Skeletal muscle tissue (tissue), 4 donors: Measurements from ENCODE around the gene DROSHA. TPM values are rescaled to one million over a fixed set of nuclear protein-coding genes. Genes with fewer than 3 reads are reported as not detected.

Experiments
- H3K27ac ChIP-seq: one replicate; pipeline ENCODE4 v1.7.0; 2013; ENCODE audit warnings: mild to moderate bottlenecking, low read depth, low read length, inconsistent platforms
- H3K27me3 ChIP-seq, 3 donors: one replicate each; pipeline ENCODE4 v1.7.0; 2013; ENCODE audit warnings: low read length in 3 of 3; ENCODE audit not compliant: control insufficient read depth in 3 of 3, insufficient read depth in 3 of 3
- H3K36me3 ChIP-seq, 3 donors: one replicate each; pipeline ENCODE4 v1.7.0; 2013; ENCODE audit warnings: low read length in 3 of 3; ENCODE audit not compliant: control insufficient read depth in 3 of 3, insufficient read depth in 3 of 3
- H3K4me1 ChIP-seq, 3 donors: one replicate each; pipeline ENCODE4 v1.7.0; 2013; ENCODE audit warnings: low read length in 3 of 3, mild to moderate bottlenecking in 3 of 3; ENCODE audit not compliant: control insufficient read depth in 3 of 3, insufficient read depth in 3 of 3
- H3K4me3 ChIP-seq, 3 donors: one replicate each; pipeline ENCODE4 v1.7.0; 2013; ENCODE audit warnings: low read length in 3 of 3
- H3K9ac ChIP-seq, 3 donors: one replicate each; pipeline ENCODE4 v1.7.0; 2013; ENCODE audit warnings: low read length in 3 of 3, mild to moderate bottlenecking in 3 of 3, moderate library complexity in 2 of 3, low read depth in 1 of 3
- H3K9me3 ChIP-seq, 3 donors: one replicate each; pipeline ENCODE4 v1.7.0; 2013; ENCODE audit warnings: low read length in 3 of 3; ENCODE audit not compliant: control insufficient read depth in 3 of 3
- total RNA-seq: library from RNA; depleted of rRNA; stranded (reverse); fragments of >200 nt; gene quantifications from one replicate; pipeline ENCODE4 v1.2.3, GENCODE V29; 2014
- donor health status: Osteomylitis.

Gene DROSHA
- total RNA-seq, 1 donor from 2014 or later, result 67.3 TPM

DNA sequence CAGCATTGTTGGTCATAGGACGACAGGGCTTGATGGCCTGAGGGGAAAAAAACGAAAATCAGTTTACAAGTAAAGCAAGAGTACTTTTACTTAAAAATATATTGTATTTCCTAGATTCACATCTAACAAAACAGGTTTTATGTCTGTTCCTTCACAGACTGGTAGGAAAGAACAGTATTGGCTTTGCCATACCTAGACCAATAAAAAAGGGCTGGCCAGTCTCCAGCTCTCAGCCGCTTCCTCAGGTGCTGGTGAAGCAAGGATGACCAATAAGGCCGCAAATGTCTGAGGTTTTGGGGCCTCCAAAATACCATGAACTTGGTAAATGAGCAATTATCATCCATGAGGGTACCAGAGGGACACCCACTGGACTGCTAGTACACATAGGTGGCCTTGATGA, 36.6 kb downstream of the DROSHA start:
- Histone ChIP-seq H3K9ac (no peak overlapping the region), H3K4me1 (no peaks in the 10 kb centered on the region), H3K4me3 (no peak overlapping the region), H3K27me3 (no peaks in the 10 kb centered on the region), H3K9me3 (no peaks in the 10 kb centered on the region), H3K36me3 (peaks cover 35 to 61% (median 60%) of the 10 kb centered on the region in 3 donors), H3K27ac (no peak overlapping the region)

DNA sequence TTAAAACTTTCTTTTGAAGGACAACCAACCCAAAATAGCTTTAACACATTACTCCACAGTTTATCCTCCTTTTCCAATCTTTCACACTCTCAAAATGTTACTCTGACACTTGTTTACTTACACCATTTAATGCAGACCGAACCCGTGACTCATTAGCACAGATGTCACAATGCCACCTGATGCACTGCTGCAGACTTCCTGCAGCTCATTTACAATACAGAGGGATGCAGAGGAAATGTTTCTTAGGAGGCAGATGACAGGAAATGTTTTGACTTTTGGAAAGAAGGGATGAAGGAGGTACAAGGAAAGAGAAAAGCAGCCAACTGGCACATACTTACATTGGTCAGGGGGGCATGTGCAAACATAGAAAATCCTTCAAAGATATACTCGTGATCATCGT, 39.0 kb downstream of the DROSHA start:
- H3K9ac ChIP-seq, result no peak overlapping the region
- no peaks in the 10 kb centered on the region for H3K4me1 ChIP-seq
- H3K4me3 ChIP-seq, result no peak overlapping the region
- H3K36me3 ChIP-seq, result peaks cover 24 to 57% (median 43%) of the 10 kb centered on the region in 3 donors
- H3K9me3 ChIP-seq, result no peaks in the 10 kb centered on the region
- H3K27ac ChIP-seq, result no peak overlapping the region
- H3K27me3 ChIP-seq, result no peaks in the 10 kb centered on the region

DNA sequence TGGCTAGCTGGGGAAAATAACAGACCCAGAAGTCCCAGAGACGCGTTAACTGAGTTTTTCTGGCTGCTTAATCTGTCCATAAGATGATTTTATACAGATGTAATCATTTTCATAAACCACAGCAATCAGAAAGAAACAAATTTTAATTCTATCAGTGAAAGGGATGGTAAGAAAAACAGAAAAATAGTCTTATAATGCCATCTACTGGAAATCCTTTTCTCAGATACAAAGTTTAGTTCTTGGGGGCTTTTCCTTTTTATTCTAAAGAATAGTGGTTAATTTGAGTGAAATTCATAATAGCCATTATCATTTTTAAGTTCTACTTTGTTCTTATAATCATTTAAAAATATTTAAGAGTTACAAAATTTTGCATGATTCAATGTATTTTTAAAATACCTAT, 44.4 kb downstream of the DROSHA start:
- H3K36me3 ChIP-seq, result peaks cover 3 to 30% (median 6%) of the 10 kb centered on the region in 3 donors

DNA sequence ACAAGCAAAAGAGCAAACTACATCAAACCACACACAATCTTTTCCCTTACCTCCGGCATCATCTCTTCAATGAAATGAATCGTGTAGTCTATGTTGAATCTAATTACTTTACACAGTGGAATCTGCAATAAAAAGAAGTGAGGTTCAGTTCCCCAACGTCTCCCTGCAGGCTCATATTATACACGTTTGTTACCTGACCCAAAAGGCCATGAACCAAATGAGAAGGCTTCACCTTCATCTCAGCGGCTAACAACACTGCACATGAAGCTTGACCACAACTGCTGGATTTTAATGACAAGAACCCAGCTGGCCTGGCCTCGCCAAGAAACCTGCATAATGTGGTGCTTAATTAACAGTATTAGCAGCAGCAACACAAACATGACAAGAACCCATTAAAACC, 45.5 kb downstream of the DROSHA start:
- H3K9me3 ChIP-seq, result no peaks in the 10 kb centered on the region
- peak overlapping the region in 1 of 3 donors; percentile 10 for H3K9ac ChIP-seq
- H3K4me1 ChIP-seq, result peaks cover 5 to 13% (median 9%) of the 10 kb centered on the region in 3 donors
- H3K4me3 ChIP-seq, result no peak overlapping the region
- no peak overlapping the region for H3K27ac ChIP-seq
- peaks cover 8 to 38% (median 13%) of the 10 kb centered on the region in 3 donors for H3K36me3 ChIP-seq
- no peaks in the 10 kb centered on the region for H3K27me3 ChIP-seq

More for the DNA sequence above, 44.4 kb downstream of the DROSHA start:
- Histone ChIP-seq H3K9me3 (no peaks in the 10 kb centered on the region), H3K9ac (no peak overlapping the region), H3K4me1 (peaks cover 5 to 13% (median 9%) of the 10 kb centered on the region in 3 donors), H3K27me3 (no peaks in the 10 kb centered on the region), H3K4me3 (no peak overlapping the region), H3K27ac (no peak overlapping the region)

DNA sequence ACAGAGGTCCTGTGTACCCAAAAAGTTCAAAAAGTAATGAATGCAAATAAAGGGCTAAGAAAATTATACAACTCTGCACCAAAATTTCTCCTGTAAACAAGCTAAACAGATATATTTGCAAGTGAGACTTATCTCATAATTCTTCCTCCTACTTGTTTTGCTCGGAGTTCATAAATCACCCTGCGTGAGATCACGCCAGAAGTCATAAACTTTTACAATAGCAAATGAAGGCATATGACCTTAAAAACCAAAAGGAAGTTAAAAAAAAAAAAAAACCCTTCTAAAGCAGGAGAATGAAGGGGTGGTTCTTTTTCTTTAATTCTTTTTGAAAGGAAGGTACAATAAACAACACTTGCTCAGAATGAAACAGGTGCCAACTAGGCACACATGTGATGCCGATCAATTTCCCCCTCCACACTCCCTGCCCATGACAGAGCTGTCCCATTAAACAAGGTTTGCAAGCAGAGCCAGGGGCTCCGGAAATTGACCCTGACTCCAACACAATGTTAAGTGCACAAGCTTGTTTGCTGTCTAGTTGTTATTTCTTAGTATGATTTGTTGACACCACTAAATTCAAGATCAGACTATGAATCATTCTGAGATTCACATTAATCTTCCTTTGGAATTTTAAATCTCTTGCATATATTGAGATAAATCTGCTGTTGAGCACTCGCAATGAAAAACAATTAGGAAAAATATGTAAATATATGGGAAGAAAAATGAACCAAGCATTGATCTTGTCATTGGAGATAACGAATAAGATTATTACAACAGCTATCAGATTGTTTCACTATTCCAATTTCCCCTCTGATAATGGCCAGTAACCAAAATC, 46.3 kb downstream of the DROSHA start:
- peaks cover 8 to 33% (median 13%) of the 10 kb centered on the region in 3 donors for H3K36me3 ChIP-seq
- peak overlapping the region in 2 of 3 donors; percentile 10 to 19 for H3K9ac ChIP-seq
- peaks cover 5 to 13% (median 9%) of the 10 kb centered on the region in 3 donors for H3K4me1 ChIP-seq
- peak overlapping the region in 2 of 3 donors; percentile 23 to 45 for H3K4me3 ChIP-seq
- no peaks in the 10 kb centered on the region for H3K9me3 ChIP-seq
- no peaks in the 10 kb centered on the region for H3K27me3 ChIP-seq
- peak overlapping the region; percentile 34 for H3K27ac ChIP-seq

DNA sequence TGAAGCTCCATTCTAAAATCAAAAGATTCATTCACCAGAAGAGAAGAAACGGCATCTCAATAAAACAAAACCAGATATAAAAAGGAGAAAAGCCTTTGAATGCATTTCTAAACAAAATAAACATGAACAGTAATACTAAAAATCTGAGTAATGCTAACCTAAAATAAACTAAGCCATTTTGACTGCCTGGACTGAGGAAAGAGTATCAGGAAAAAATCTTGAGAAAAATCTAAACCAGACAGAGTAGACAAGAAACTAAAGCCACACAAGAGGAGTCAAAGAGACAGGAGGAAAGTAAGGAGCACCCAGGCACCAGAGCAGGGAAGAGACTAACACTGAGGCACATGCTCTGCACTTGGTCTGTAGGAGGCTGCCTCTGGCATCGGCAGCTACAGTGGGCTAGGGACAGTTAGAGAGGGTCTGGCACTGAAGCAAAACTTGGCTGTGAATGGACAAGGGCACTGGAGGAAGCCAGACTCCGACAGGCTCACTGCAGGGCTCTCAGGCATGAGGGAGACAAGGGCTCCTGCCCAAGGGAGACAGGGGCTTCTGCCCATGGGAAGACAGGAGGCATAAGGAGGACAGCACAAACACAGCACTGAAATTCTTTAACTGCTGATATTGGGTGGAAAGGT, 50.2 kb downstream of the DROSHA start:
- H3K4me1 ChIP-seq, result peaks cover 7 to 13% (median 13%) of the 10 kb centered on the region in 3 donors
- no peak overlapping the region for H3K9ac ChIP-seq
- no peaks in the 10 kb centered on the region for H3K27me3 ChIP-seq
- no peak overlapping the region for H3K27ac ChIP-seq
- H3K9me3 ChIP-seq, result no peaks in the 10 kb centered on the region
- H3K4me3 ChIP-seq, result no peak overlapping the region
- H3K36me3 ChIP-seq, result peaks cover 8 to 21% (median 13%) of the 10 kb centered on the region in 3 donors

DNA sequence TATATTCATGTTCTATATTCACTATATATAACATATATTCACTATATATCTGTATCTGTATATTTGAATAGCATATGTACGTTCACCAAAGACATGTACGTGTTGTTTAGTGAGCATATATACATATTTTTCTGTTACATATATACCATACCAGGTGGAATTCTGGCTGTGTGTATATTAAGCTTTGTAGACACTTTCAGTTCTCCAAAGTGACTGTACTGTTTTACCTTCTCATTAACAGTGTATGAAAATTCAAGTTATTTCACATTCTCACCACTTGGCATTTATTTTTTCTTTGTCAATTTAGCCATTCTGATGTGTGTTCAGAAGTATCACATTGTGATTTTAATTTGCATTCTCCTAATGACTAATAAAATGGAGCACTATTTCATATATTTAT, 52.2 kb downstream of the DROSHA start:
- Histone ChIP-seq H3K9me3 (no peaks in the 10 kb centered on the region), H3K4me1 (peaks cover 0 to 5% (median 5%) of the 10 kb centered on the region in 3 donors), H3K4me3 (no peak overlapping the region), H3K27ac (no peak overlapping the region), H3K27me3 (no peaks in the 10 kb centered on the region), H3K9ac (no peak overlapping the region), H3K36me3 (peaks cover 8 to 18% (median 18%) of the 10 kb centered on the region in 3 donors)

DNA sequence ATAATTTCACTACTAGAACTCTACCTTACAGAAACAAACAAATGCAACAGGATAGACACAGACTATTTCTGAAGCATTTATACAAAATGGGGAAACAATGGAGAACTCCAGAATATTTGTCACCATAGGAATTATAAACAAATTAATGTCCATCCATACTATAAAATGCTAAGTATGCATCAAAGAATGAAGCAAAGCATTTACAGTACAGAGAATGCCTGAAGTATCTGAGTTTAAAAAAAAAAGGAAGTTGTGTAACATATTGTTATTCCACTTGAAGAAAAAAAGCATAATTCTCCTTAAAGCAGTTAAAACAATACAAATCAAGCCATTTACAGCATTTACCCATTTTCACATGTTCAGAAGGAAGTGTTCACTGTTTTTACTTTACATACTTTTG, 53.0 kb downstream of the DROSHA start:
- Histone ChIP-seq H3K9me3 (no peaks in the 10 kb centered on the region), H3K36me3 (peaks cover 8 to 18% (median 18%) of the 10 kb centered on the region in 3 donors), H3K27ac (no peak overlapping the region), H3K4me1 (peaks cover 0 to 5% (median 5%) of the 10 kb centered on the region in 3 donors), H3K4me3 (no peak overlapping the region), H3K27me3 (no peaks in the 10 kb centered on the region), H3K9ac (no peak overlapping the region)

DNA sequence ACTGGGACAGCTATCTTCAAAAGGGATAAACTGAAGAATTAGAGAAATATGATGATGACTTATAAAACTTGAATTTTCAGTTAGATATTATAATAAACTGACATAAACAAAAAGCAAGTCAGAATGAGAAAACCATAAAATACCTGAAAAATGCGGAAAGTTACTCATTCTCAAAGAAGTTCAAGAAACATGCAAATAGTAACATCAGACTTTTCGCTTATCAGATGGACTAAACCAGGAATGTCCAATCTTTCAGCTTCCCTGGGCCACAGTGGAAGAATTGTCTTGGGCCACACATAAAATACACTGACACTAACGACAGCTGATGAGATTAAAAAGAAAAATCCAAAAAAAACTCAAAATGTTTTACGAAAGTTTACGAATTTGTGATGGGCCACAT, 53.9 kb downstream of the DROSHA start:
- Histone ChIP-seq H3K9me3 (no peaks in the 10 kb centered on the region), H3K9ac (no peak overlapping the region), H3K27me3 (no peaks in the 10 kb centered on the region), H3K27ac (no peak overlapping the region), H3K4me1 (peaks cover 0 to 5% (median 5%) of the 10 kb centered on the region in 3 donors), H3K4me3 (no peak overlapping the region), H3K36me3 (peaks cover 6 to 18% (median 15%) of the 10 kb centered on the region in 3 donors)

DNA sequence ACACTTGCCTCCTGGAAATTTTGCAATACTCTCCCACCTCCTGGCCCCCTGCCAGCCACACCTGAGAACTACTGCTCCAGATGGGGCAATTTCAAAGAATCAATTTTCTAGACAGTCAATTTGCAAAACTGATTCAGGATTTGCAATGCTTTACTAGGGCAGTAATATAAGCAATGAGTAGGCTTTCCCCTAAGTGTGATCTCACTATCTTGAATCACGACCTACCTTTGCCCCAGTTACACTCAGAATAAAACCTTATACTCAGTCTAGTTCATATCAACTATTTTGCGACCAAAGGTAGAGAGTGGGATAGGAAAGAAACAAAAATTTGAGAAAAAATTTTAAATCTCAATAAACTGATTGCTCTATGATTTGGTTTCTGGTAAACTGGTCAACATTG, 54.4 kb downstream of the DROSHA start:
- no peaks in the 10 kb centered on the region for H3K27me3 ChIP-seq
- no peak overlapping the region for H3K27ac ChIP-seq
- H3K9me3 ChIP-seq, result no peaks in the 10 kb centered on the region
- H3K36me3 ChIP-seq, result peaks cover 6 to 20% (median 15%) of the 10 kb centered on the region in 3 donors
- H3K4me3 ChIP-seq, result no peak overlapping the region
- no peak overlapping the region for H3K9ac ChIP-seq
- peaks cover 0 to 5% (median 5%) of the 10 kb centered on the region in 3 donors for H3K4me1 ChIP-seq
